GM18498 (cell line): ENCODE results near the gene LCN2.
A peak's percentile ranks its signal among the peaks of the same experiment; 100 is the strongest.

Experiments used
- ATAC-seq: cut with Tn5 transposase; IDR thresholded peaks from one replicate; pipeline ENCODE4 v1.9.1; 2021; ENCODE audit warnings: mild to moderate bottlenecking, moderate library complexity; ENCODE audit not compliant: unreplicated experiment

Gene LCN2

DNA sequence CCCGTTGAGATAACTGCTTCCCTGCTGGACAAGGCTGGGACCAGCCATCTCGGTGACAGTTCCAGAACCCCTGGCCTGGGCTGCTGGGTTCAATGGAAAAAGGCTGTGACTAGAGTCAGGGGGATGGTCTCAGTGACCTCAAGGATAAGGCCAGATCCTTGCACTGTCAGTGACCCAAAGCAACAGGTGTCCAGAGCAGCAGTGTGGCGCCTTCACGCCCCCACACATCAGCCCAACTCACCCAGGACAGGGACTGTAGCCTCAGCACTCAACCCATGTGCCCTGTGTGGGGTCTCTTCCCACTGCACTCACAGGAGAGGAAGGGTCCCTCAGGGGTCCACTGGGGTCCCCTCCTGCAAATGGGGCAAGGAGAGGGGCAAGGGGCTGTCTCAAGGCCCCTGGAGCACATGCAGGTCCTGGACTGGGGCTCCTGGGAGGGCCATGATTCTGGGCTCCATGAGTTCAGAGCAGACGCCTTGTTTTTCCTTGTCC, 698 bp upstream of the LCN2 start:
- ATAC-seq = no peak

DNA sequence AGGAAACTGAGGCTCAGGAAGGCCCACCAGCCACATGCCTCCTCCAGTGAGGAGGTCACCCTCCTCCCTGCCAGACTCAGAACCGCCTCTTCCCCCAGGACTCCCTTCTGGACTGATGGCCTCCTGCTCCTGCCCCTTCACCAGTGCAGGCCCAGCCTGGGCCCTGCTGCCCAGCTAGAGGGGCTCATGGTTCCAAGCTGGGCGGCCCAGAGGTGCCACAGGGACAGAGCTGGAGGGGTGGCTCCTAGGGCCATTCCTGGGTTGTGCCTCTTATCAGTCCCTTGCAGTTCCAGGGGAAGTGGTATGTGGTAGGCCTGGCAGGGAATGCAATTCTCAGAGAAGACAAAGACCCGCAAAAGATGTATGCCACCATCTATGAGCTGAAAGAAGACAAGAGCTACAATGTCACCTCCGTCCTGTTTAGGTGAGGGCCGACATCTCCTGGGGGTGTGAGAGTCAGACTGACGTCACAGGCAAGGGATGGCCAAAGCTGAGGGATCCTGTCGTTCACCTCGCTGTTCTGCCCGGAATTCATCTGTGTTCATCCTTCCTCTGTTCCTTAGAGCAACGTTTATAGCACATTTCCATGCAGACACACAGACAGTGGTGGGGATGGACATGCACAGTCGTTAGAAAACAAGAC, 819 bp downstream of the LCN2 start:
- ATAC-seq = no peak

DNA sequence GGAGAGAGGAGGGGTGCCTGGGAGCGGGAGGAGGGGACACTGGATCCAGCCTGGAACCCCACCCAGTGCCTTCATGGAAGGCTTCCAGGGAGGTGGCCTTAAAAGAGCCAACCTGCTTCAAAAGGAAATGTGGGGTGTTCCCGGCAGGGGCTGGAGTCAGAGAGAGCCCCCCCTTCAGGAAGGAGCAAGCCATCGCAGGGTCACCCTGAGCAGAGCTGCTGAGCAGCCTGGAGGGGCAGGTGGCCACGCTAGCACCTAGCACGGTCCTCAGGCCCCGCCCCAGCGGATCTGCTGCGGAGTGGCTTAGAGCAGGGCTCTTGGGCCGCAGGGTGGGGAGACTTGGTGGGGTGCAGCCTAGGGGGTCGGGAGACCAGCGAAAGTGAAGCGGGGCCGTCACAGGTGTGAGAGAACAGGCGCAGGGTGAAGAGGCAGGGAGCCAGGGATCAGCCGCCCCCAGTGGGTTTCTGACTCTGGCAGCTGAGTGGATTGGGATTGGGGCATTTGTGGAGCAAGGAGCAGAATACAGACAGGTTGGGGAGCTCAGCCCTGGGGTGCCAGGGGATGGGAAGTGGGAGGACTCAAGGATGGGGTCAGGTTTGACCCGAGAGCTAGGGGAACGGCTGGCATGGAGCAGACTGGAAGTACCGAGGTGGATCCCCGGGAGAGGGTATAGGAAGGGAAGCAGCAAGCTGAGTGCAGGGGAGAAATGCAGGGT, 1.5 kb downstream of the LCN2 start:
- ATAC-seq = no peak

DNA sequence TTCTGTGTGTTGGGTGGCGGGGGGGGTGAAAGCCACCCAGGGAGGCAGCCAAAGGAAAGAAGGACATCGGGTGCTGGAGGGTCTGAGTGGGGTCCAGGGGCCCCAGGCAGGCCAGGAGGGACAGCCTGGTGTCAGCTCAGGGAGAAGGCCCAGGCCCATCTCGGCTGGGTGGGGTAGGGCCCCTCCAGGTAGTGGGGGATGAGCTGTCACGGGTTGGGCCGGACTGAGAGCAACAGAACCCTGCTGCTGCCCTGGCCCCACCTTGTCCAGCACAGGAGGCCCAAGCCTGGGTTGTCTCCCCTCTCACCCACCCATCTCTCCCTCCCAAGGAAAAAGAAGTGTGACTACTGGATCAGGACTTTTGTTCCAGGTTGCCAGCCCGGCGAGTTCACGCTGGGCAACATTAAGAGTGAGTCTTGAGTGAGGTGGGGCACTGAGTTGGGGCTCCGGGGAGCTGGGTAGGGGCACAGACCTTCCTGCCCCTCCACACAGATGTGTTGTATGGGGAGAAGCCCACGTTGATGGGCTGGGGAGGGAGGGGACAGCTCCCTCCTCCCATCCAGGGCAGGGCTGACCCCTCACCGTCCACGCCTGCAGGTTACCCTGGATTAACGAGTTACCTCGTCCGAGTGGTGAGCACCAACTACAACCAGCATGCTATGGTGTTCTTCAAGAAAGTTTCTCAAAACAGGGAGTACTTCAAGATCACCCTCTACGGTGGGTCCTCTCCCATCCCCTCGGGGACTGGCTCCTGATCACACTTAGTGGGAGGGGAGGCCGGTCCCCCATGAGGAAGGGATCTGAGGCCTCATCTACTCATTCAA, 2.3 kb downstream of the LCN2 start:
- ATAC-seq = no peak

DNA sequence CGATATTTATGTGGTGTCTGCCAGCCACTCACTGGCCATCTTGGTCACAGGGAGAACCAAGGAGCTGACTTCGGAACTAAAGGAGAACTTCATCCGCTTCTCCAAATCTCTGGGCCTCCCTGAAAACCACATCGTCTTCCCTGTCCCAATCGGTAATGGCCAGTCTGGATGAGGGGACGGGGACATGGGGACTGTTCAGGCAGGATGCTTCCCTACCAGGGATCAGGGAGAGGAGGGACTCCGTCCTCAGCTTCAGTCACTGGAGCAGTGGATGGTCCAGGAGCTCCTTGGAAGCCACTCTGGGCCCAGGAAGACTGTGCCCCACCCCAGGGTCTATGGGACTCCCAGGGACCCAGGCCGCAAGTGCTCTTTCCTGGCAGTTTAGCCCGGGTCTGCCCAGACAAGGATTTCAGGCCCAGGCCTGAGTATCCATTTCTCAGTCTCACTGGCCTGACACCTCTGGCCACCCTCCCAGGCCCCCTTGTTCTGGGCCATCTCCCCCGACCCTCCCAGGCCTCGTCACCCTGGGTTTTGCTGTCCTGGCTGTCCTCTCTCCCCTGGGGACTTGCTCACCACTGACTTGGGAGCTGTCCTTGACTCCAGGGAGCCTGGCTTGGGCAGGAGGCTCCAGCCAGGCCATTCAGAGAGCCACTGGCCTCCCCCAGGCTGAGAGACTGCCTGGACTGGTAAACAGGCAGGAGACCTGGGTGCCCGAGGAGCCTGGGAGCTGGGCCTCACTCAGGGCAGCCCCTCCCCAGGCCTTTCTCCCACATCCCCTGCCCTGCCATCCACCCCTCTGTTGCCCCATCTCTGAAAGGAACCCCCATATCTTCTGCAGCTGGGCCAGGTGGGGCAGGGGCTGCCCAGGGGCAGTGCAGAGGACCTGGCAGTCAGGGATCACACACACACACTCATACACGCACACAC, 3.1 kb downstream of the LCN2 start:
- no peak for ATAC-seq

DNA sequence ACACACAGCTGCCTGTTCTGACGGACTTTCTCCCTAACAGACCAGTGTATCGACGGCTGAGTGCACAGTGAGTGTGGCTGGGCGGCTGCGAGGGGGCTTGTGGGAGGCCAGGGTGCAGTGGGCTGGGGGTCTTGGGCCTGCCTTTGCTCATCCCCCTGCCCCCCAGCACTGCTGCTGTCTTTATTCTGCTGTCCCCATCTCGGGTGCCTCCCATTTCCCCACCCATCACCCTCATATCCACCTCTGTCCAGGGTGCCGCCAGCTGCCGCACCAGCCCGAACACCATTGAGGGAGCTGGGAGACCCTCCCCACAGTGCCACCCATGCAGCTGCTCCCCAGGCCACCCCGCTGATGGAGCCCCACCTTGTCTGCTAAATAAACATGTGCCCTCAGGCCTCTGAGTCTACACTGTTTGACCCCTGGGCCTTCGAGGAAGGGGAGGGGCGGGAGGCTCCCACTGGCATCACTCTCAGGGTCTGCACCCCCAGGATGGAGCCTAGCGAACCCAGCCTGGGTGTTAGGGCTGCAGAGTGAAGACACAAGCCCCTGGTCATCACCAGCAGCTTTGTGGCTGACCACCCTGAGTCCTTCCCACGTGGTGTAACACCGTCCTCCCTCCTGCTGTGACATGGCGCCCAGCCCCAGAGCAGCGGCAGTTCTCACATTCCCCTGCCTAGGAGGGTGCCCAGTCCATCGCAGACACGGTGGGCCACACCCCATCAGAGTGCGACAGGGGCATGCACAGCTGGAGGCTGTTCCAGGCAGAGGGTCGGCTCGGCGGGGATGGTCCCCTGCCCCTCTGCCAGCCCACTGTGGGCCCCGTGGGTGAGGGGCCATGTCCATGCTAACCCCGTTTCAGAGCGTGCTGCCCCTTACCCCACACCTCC, 4.0 kb downstream of the LCN2 start:
- no peak for ATAC-seq

DNA sequence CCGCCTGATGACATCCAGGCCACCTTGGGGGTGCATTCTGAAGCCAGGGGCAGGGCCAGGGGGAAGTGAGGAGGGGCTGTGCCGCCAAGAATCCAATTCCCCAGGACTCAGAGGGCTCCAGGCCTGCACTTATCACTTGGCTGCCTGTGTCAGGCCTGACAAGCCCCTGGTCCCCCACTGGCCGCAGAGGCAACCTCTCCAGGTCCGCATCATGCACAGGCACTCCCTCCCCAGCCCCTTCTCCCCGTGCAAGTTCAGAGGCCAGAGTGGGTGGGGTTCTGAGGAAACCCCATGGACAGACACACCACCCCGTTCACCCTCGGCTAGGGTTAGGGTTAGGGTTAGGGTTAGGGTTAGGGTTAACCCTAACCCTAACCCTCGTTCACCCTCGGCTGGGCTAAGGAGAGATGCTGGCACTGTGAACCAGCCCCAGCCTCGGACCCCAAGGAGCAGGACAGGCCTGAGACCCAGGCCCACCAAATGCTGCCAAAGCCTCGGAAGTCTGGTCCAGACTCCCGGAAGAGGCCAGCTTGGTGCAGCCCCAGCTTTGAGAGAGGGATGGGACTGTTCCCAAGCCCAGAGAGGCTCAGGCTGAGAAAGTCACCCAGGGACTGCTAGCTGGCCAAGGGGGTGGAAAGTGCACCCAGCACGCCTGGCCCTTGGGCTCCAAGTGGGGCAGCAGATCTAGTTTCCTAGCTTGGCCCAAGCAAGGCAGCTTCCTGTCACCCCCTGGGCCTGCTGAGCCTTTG, 4.9 kb downstream of the LCN2 start:
- no peak for ATAC-seq

DNA sequence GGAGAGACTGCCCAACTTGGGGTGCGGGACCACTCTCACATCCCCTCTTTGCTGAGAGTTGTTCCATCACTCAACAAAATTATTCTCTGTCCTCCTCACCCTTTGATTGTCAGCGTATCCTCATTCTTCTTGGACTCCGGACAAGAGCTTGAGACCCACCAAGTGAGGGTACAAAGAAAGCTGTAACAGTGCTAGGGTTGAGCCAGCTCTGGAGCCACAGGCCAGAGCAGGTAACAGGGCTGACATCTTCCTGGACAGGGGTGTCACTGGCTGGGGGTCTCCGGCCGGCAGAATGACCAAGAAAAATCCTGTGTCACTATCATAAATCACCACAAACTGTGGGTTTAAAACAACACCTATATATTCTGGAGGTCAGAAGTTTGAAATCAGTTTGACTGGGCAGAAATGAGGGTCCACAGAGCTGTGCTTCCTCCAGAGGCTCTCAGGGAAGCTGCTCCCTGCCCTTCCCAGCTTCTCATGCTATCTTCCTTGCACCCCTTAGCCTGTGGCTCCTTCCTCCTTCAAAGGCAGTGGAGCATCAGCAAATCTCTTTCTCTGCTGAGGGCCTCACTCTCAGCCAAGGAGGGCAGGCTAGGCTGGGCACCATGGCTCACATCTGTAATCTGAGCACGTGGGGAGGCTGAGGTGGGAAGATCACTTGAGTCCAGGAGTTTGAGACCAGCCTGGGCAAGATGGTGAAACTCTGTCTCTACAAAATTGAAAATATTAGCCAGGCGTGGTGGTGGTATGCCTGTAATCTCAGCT, 6.7 kb downstream of the LCN2 start:
- no peak for ATAC-seq

DNA sequence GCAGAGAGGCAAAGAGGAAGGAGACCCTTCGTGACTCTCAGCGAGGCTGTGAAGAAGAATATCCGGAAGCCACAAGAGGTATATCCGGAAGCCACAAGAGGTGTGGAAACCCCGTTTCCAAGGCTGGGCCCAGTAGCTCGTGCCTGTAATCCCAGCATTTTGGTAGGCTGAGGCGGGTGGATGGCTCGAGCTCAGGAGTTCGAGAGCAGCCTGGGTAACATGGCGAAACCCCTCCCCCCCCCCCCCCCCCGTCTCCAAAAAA, 10.2 kb downstream of the LCN2 start:
- ATAC-seq = peak; percentile 9

DNA sequence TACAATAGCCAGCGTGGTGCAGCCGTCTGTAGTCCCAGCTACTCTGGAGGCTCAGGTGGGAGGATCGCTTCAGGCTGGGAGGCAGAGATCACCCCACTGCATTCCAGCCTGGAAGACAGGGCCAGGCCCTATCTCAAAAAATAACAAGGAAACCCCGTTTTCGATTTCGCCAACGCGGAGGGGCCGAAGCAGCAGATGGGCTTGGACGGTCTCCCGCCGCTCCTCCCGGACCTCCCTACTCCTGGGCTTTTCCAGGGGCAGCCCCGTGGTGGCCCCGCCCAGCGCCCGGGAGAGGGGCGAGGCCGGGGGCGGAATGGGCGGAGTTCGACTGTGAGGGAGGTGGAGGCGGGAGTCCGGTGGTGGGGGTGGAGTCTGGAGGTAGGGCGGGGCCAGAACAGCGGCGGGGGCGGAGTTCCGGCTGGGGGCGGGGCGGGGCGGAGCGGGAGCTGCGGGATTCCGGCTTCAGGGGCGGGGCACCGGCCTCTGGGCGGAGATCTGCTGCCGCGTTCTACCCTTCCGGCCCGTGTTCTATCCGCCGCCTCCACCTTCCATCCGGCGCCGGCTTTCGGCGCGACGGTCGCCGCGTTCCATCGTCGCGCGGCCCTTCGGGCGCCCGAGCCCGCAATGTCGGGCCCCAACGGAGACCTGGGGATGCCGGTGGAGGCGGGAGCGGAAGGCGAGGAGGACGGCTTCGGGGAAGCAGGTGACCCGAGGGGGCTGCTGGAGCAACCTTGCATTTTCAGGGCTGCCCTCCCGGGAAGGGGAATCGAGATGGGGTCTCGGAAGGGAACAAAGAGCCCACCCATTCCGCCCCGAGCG, 10.7 kb downstream of the LCN2 start, which contains the start of gene BBLN:
BBLN (plus strand) TSS at position 482 of the 819 bp plus-strand sequence; CDS start at position 625, 143 bp downstream.
- peak; percentile 73 for ATAC-seq

DNA sequence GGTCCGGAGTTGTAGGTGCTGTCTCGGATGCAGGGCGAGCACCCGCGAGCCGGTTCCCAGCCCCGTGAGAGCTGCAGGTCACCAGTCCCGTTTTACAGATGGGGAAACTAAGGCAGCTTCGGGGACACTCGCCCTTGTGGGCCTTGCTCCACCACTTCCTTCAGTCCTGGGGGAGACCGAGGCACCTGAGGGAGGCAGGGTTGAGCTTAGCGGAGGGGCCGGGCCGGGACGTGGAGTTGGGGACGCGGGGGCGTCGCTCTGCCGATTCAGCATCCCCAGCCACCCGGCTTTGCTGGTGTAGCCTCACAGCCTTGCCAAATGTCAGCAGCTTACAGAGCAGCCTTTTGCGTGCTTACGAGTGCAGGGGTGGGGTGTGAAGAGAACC, 11.3 kb downstream of the LCN2 start:
- no peak for ATAC-seq

DNA sequence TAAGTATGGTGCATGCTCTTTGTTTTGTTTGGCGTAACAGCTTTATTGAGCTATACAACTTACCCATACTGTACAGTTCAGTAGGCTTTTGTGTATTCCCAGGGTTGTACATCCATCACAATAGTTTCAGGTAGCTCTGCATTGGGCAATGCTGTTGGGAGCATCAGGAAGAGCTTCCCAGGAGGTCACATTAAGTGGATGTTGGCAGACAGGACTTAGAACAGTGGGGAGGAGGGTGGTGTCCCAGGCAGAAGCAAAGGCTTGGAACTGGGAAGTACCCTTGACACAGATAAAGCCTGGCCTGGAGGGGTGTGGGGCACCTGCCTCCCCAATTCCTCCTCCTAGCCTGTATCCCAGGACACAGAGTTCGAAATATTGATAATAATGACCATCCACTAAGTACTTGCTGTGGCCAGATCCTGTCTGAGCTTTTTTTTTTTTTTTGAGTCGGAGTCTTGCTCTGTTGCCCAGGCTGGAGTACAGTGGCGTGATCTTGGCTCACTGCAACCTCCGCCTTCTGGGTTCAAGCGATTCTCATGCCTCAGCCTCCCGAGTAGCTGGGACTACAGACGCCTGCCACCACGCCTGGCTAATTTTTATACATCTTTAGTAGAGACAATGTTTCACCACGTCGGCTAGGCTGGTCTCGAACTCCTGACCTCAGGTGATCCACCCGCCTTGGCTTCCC, 12.1 kb downstream of the LCN2 start:
- ATAC-seq = no peak

DNA sequence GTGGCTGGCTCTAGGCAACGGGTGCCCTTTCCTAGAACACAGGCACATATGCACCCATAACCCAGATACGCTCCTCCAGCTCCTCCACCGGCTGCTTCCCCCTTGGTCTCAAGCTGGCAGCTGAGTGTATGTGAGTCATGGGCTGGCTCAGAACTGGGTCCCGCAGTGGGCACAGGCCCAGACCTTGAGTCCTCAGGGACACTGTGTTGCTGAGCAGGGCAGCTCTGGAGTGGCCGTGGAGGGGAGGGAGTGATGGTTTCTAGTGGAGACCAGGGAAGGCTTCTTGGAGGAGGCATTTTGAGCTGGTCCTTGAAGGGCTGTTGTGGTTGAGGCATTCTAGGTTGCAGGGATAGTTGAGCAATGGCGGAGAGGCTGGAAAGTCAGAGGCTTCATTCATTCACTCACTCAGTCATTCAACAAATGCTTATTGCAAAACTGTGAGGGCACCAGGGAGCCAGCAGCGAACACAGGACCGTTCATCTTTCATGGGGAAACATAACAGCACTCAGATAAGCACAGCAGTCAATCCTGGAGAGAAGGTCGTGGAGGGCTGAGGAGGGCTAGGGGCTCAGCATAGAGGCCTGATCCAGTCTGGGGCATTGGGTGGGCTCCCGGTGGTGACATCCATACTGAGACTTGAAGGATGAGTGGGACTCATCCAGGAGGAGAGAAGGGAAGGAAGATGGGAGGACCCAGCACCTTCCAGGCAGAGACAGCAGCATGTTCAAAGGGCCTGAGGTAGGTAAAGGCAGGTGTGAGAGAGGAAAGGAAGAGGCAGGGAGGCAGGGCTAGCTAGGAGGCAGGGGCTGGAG, 13.2 kb downstream of the LCN2 start:
- ATAC-seq = no peak

DNA sequence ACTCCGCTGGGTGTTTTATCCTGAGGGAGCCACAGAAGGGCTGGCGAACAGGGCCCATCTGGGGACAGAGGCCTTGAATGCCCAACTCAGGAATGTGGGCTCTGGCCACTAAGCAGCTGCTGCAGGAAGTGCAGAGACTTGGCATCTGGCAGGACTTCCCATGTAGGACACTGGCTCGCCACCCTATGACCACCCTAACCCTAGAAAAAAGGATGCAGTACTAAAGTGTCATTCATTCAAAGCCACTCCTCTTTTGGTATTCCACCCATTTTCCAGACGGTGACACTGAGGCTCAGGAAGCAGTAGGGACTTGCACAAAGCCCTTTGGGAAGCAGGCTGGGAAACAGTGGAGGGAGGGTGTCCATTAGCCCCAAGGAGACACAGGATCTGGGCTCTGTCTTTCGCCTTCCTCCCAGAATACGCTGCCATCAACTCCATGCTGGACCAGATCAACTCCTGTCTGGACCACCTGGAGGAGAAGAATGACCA, 13.8 kb downstream of the LCN2 start:
- no peak for ATAC-seq

DNA sequence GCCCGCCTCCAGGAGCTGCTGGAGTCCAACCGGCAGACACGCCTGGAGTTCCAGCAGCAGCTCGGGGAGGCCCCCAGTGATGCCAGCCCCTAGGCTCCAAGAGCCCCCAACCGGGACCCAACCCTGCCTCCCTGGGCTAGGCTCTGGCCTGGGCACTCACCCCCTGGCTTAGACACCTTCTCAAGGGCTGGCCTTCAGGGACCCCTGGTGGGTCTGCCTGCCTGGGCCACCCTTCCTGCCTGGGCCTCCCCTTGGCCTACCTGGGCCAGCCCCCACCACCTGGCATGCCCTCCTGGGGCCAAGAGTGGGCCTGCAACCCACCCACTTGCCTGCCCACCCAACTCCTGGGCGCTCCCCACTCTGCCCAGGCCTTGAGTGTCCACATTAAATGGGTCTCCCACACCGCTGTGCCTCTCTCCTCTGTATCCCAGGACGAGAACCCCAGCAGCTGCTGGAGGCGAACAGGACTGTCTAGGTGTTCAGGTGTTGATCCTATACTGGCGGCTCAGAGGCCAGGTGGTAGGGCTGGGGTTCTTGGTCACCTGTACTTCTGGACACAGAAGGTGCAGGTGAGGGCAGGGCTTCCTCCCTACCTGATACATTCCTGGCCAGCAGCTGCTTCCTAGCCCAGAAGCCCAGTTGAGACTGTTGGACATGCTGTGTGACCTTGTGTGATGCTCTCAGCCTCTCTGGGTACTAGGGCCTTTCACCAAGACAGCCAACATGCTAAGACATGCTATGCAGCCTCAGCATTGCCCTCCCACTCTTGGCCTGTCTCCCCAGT, 14.5 kb downstream of the LCN2 start:
- ATAC-seq = no peak
